ENCODE data around the gene KCNJ10. TPM values are rescaled to one million over a fixed set of nuclear protein-coding genes. Genes with fewer than 3 reads are reported as not detected.

The KCNJ10 gene
- total RNA-seq, 2 experiments from 2014 or later = 0.11 TPM

- peaks cover 2% of the 10 kb centered on the region for H3K36me3 Mint-ChIP-seq (ENCODE audit: low read depth)
- DNase-seq (peak; percentile 98), ATAC-seq (peak; percentile 50)
- POLR2A ChIA-PET = interaction anchor here (0.6 to 1.7 kb wide), 7 partner anchors 12 to 187 kb away, joined by 3 to 8 read pairs (median 5); partner anchors contain the start of genes DCAF8, PEX19 and TAGLN2
- CTCF ChIA-PET = interaction anchor here (0.5 to 6.5 kb wide), 10 partner anchors 12 to 949 kb away, joined by 3 to 81 read pairs (median 4); partner anchors contain the start of gene PEX19
- H3K27ac Mint-ChIP-seq = peak within 1 kb of the TSS; percentile 92
- peaks cover 44% of the 10 kb centered on the region for H3K4me1 Mint-ChIP-seq
- intact Hi-C loops (cut with DNase I, micrococcal nuclease) = loop anchor here (1.0 to 5.0 kb wide), 10 partner anchors 13 to 318 kb away; partner anchors contain the start of genes PIGM (in 2 of the 2), COPA (in 1 of the 2), DCAF8 (in 1 of the 2) and DUSP23 (in 1 of the 2)
- peak within 1 kb of the TSS; percentile 94 for H3K4me3 Mint-ChIP-seq
- H3K9me3 Mint-ChIP-seq (ENCODE audit: low read depth) = no peaks in the 10 kb centered on the region
- H3K27me3 Mint-ChIP-seq = no peaks in the 10 kb centered on the region
Measured at GRCh38 chr1:160097911-160098851, 28.2 kb upstream of the KCNJ10 start, which contains the start of gene IGSF8. Gene IGSF8 (minus strand): TSS chr1:160098619. CDS start chr1:160098472, 147 bp downstream.

GRCh38 chr1:160097151-160097910 is 27.4 kb upstream of the KCNJ10 start:
- peak overlapping the region; percentile 92 for H3K27ac Mint-ChIP-seq
- peak; percentile 80 for DNase-seq
- peak overlapping the region; percentile 94 for H3K4me3 Mint-ChIP-seq
- ChIA-PET POLR2A (interaction anchor here (1.1 to 1.7 kb wide), 4 partner anchors 11 to 174 kb away, joined by 3 to 5 read pairs (median 5); partner anchors contain the start of gene TAGLN2), CTCF (interaction anchor here (0.5 to 6.5 kb wide), 12 partner anchors 8 to 464 kb away, joined by 3 to 81 read pairs (median 4); partner anchors contain the start of gene PEA15)
- peaks cover 2% of the 10 kb centered on the region for H3K36me3 Mint-ChIP-seq (ENCODE audit: low read depth)
- H3K9me3 Mint-ChIP-seq (ENCODE audit: low read depth) = no peaks in the 10 kb centered on the region
- peak; percentile 28 for ATAC-seq
- no peaks in the 10 kb centered on the region for H3K27me3 Mint-ChIP-seq
- intact Hi-C loops (cut with DNase I, micrococcal nuclease) = loop anchor here (5.0 kb wide), 2 partner anchors 65 to 245 kb away; partner anchors contain the start of gene PIGM (in 1 of the 2)
- H3K4me1 Mint-ChIP-seq = peaks cover 40% of the 10 kb centered on the region

GRCh38 chr1:160096274-160097116 is 26.5 kb upstream of the KCNJ10 start:
- ATAC-seq = no peak
- ChIA-PET CTCF (interaction anchor here (0.6 to 6.5 kb wide), 9 partner anchors 8 to 195 kb away, joined by 3 to 81 read pairs (median 5); partner anchors contain the start of gene PEA15), POLR2A (interaction anchor here (1.0 to 1.7 kb wide), 2 partner anchors 9 to 18 kb away, joined by 4 to 5 read pairs; no protein-coding TSS in a partner anchor)
- Mint-ChIP-seq H3K36me3 (ENCODE audit: low read depth) (peaks cover 5% of the 10 kb centered on the region), H3K9me3 (ENCODE audit: low read depth) (no peaks in the 10 kb centered on the region), H3K27me3 (no peaks in the 10 kb centered on the region), H3K4me3 (peak overlapping the region; percentile 94), H3K27ac (peak overlapping the region; percentile 92), H3K4me1 (peaks cover 37% of the 10 kb centered on the region)
- intact Hi-C loops (cut with DNase I, micrococcal nuclease) = loop anchor here (5.0 kb wide), 2 partner anchors 64 to 244 kb away; partner anchors contain the start of gene PIGM (in 1 of the 2)
- DNase-seq = peak; percentile 55

DNA sequence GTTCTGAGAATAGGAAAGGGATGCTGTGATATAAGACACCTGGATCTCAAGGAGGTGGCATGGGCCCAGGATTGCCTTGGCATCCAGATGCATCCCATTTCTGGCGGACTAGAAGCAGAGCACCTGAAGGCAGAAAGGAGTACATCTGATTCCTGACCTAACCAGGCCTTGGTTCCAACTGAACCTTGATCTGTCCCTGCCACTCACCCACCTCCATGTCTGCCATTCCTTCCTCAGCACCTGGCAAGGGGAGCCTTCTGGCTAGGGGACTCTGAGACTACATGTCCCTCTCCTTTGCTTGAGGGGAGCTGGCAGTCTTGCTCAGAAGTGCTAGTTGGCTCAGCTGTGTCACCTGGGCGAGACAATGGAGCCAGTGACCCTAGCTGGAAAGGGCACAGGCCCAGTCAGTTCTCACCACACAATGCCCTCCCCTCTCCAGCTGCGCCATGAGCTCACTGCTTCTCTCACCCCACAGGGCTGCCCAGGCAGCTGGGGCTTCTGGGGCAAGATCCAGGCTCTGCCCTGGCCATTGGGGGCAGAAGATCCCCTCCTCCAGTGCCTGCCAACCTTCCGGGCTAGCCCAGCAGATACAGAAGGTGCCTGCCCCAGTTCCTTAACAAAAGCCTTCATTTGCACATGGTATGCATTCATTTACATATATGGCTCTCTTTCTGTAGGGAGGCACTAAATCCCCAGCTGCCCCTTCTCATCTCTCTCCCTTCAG is 25.6 kb upstream of the KCNJ10 start:
- DNase-seq (no peak), ATAC-seq (no peak)
- ChIA-PET POLR2A (interaction anchor here (1.0 kb wide), 1 partner anchor 8 kb away, joined by 4 read pairs; no protein-coding TSS in a partner anchor), CTCF (interaction anchor here (0.9 to 6.5 kb wide), 6 partner anchors 9 to 157 kb away, joined by 3 to 81 read pairs (median 6); no protein-coding TSS in a partner anchor)
- peak overlapping the region; percentile 94 for H3K4me3 Mint-ChIP-seq
- H3K27ac Mint-ChIP-seq = peak overlapping the region; percentile 64
- H3K9me3 Mint-ChIP-seq (ENCODE audit: low read depth) = no peaks in the 10 kb centered on the region
- peaks cover 27% of the 10 kb centered on the region for H3K4me1 Mint-ChIP-seq
- no peaks in the 10 kb centered on the region for H3K27me3 Mint-ChIP-seq
- intact Hi-C loops (cut with DNase I, micrococcal nuclease) = loop anchor here (5.0 kb wide), 2 partner anchors 63 to 243 kb away; partner anchors contain the start of gene PIGM (in 1 of the 2)
- peaks cover 5% of the 10 kb centered on the region for H3K36me3 Mint-ChIP-seq (ENCODE audit: low read depth)

- Mint-ChIP-seq H3K4me1 (peaks cover 27% of the 10 kb centered on the region), H3K9me3 (ENCODE audit: low read depth) (no peaks in the 10 kb centered on the region), H3K36me3 (ENCODE audit: low read depth) (peaks cover 5% of the 10 kb centered on the region), H3K4me3 (no peak overlapping the region), H3K27me3 (no peaks in the 10 kb centered on the region), H3K27ac (no peak overlapping the region)
- ATAC-seq (no peak), DNase-seq (no peak)
- POLR2A ChIA-PET = no interaction called here
- CTCF ChIA-PET = interaction anchor here (4.8 to 6.5 kb wide), 2 partner anchors 9 to 16 kb away, joined by 33 to 81 read pairs; no protein-coding TSS in a partner anchor
- intact Hi-C loops (cut with DNase I, micrococcal nuclease) = loop anchor here (5.0 kb wide), 2 partner anchors 63 to 243 kb away; partner anchors contain the start of gene PIGM (in 1 of the 2)
Measured at GRCh38 chr1:160094806-160095205, 24.8 kb upstream of the KCNJ10 start.

- intact Hi-C loops (cut with DNase I, micrococcal nuclease) = no loop called here
- Mint-ChIP-seq H3K9me3 (ENCODE audit: low read depth) (no peaks in the 10 kb centered on the region), H3K4me3 (no peak overlapping the region), H3K27ac (no peak overlapping the region), H3K36me3 (ENCODE audit: low read depth) (peaks cover 5% of the 10 kb centered on the region), H3K27me3 (no peaks in the 10 kb centered on the region), H3K4me1 (peaks cover 22% of the 10 kb centered on the region)
- DNase-seq = no peak
- ATAC-seq = no peak
- ChIA-PET CTCF (interaction anchor here (6.5 kb wide), 1 partner anchor 8 kb away, joined by 81 read pairs; no protein-coding TSS in a partner anchor), POLR2A (interaction anchor here (0.5 kb wide), 1 partner anchor 166 kb away, joined by 6 read pairs; no protein-coding TSS in a partner anchor)
Measured at GRCh38 chr1:160094291-160094625, 24.3 kb upstream of the KCNJ10 start.

DNA sequence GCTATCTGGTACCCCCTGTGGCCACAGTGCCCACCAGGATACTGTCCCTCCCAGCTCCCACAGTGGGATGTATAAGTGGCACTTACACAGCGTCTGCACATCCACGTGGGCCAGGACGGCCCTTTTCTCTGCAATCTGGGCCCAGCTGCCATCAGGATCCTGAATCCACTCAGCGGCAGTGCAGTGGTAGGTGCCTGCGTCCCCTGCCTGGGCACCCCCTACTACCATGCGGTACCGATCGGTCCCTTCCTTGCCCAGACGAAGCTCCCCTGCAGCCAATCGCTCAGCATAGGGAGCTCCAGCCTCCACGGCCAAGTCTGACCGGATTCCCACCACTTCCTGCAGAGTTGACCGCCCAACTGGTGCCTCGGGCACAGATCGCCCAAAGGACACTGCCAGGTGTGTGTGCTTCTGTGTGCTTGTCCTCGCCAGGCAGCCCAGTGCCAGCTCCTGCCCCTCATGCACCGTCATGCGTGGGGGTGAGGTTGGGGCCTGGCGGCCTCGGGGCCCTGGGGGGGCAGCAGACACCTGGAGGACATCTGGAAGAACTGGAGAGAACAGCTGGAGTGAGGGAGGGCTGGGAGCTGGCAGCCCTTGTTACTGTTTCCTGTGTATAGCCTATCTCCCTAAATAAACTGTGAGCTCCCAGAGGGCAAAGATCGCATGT is 23.8 kb upstream of the KCNJ10 start:
- Mint-ChIP-seq H3K9me3 (ENCODE audit: low read depth) (no peaks in the 10 kb centered on the region), H3K36me3 (ENCODE audit: low read depth) (peaks cover 9% of the 10 kb centered on the region), H3K27ac (no peak overlapping the region), H3K4me1 (peaks cover 19% of the 10 kb centered on the region), H3K27me3 (no peaks in the 10 kb centered on the region), H3K4me3 (no peak overlapping the region)
- DNase-seq = no peak
- ChIA-PET POLR2A (interaction anchor here (0.5 kb wide), 1 partner anchor 166 kb away, joined by 6 read pairs; no protein-coding TSS in a partner anchor), CTCF (interaction anchor here (6.5 kb wide), 1 partner anchor 8 kb away, joined by 81 read pairs; no protein-coding TSS in a partner anchor)
- intact Hi-C loops (cut with DNase I, micrococcal nuclease) = no loop called here
- ATAC-seq = no peak

DNA sequence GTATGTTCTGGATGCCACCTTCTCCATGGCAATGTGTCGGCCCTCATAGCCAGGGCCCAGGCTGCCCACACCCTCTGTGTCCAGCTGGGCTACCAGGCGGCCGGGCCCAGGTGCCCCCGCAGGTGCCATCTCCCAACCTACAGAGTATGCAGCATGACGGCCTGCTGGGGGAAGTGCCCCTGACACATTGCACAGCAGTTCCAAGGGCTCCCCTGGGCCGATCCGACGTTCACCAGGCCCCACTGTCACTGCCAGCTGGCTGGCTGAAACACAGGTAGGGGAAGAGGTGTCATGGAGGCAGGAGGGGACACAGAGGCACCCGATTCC is 23.1 kb upstream of the KCNJ10 start:
- intact Hi-C loops (cut with DNase I, micrococcal nuclease) = no loop called here
- POLR2A ChIA-PET = no interaction called here
- Mint-ChIP-seq H3K36me3 (ENCODE audit: low read depth) (peaks cover 9% of the 10 kb centered on the region), H3K27me3 (no peaks in the 10 kb centered on the region), H3K27ac (no peak overlapping the region), H3K9me3 (ENCODE audit: low read depth) (no peaks in the 10 kb centered on the region), H3K4me1 (peaks cover 19% of the 10 kb centered on the region), H3K4me3 (no peak overlapping the region)
- no peak for ATAC-seq
- no peak for DNase-seq
- CTCF ChIA-PET = interaction anchor here (0.8 to 6.5 kb wide), 2 partner anchors 7 to 8 kb away, joined by 3 to 81 read pairs; no protein-coding TSS in a partner anchor

DNA sequence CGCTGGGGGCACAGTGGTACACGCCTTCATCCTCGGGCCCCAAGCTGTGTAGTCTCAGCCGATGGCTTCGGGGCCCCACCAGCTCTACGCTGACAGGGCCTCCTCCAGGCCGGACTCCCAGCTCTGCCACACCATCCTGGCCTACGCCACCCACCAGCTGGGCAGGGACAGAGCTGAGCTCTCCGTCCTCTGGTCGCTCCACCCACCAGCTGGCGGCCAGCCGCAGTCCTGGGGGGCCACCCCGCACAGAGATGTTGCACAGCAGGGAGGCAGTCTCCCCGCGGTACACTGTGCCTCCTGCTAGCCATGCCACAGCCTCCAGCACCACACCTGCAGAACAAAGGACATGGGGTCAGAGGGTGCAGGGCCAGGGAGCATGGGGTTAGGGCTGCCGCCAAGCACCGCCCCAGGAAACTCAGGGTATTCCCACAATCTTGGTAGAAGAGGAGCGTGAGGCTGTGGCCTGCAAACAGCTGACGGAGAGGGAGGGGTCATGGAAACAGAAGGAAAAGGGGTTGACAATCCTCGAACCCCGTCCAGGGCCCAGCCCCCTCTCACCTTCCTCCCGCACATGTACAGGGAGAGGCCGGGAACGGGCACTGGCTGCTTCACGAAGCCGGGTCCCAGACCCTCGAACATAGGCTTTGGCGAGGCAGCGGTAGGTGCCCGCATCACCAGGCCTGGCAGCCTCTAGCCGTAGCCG is 22.6 kb upstream of the KCNJ10 start:
- H3K36me3 Mint-ChIP-seq (ENCODE audit: low read depth) = peaks cover 6% of the 10 kb centered on the region
- DNase-seq (no peak), ATAC-seq (no peak)
- H3K27ac Mint-ChIP-seq = no peak overlapping the region
- H3K9me3 Mint-ChIP-seq (ENCODE audit: low read depth) = no peaks in the 10 kb centered on the region
- CTCF ChIA-PET = interaction anchor here (0.8 to 6.5 kb wide), 3 partner anchors 6 to 14 kb away, joined by 3 to 81 read pairs (median 6); no protein-coding TSS in a partner anchor
- POLR2A ChIA-PET = no interaction called here
- peaks cover 16% of the 10 kb centered on the region for H3K4me1 Mint-ChIP-seq
- intact Hi-C loops (cut with DNase I, micrococcal nuclease) = no loop called here
- no peak overlapping the region for H3K4me3 Mint-ChIP-seq
- H3K27me3 Mint-ChIP-seq = no peaks in the 10 kb centered on the region
